ENCODE measurements around the gene BMPR1B. TPM values are rescaled to one million over a fixed set of nuclear protein-coding genes. Genes with fewer than 3 reads are reported as not detected.

The BMPR1B gene
- total RNA-seq, 2 donors from 2014 or later, result 8.9 to 13.9 TPM

GRCh38 chr4:94933799-94934198 lies 176.0 kb downstream of the BMPR1B start:
- DNase-seq (ENCODE audit: low spot score), result no peak
- intact Hi-C loops (cut with DNase I), result no loop called here

GRCh38 chr4:94934201-94934600 lies 176.4 kb downstream of the BMPR1B start:
- intact Hi-C loops (cut with DNase I), result no loop called here
- no peak for DNase-seq (ENCODE audit: low spot score)

GRCh38 chr4:94934864-94935263 lies 177.1 kb downstream of the BMPR1B start:
- intact Hi-C loops (cut with DNase I), result no loop called here
- DNase-seq (ENCODE audit: low spot score), result no peak

GRCh38 chr4:94936854-94937253 lies 179.1 kb downstream of the BMPR1B start:
- no peak for DNase-seq (ENCODE audit: low spot score)
- intact Hi-C loops (cut with DNase I), result no loop called here

- intact Hi-C loops (cut with DNase I), result no loop called here
These were observed 182.2 kb downstream of the BMPR1B start for GRCh38 chr4:94939791-94940519.

GRCh38 chr4:94940520-94940908 lies 182.8 kb downstream of the BMPR1B start:
- DNase-seq (ENCODE audit: low spot score), result no peak
- intact Hi-C loops (cut with DNase I), result no loop called here

More at GRCh38 chr4:94939791-94940519, 182.2 kb downstream of the BMPR1B start:
- no peak for DNase-seq (ENCODE audit: low spot score)

GRCh38 chr4:94941706-94942105 lies 184.0 kb downstream of the BMPR1B start:
- no peak for DNase-seq (ENCODE audit: low spot score)
- intact Hi-C loops (cut with DNase I), result no loop called here

- intact Hi-C loops (cut with DNase I), result no loop called here
- DNase-seq (ENCODE audit: low spot score), result no peak
These were observed 187.0 kb downstream of the BMPR1B start for GRCh38 chr4:94944726-94945125.

- intact Hi-C loops (cut with DNase I), result no loop called here
These were observed 189.9 kb downstream of the BMPR1B start for GRCh38 chr4:94947681-94948108.

GRCh38 chr4:94954251-94954650 lies 196.5 kb downstream of the BMPR1B start:
- intact Hi-C loops (cut with DNase I), result no loop called here
- no peak for DNase-seq (ENCODE audit: low spot score)

More at GRCh38 chr4:94947681-94948108, 189.9 kb downstream of the BMPR1B start:
- no peak for DNase-seq (ENCODE audit: low spot score)

GRCh38 chr4:94957030-94957429 lies 199.3 kb downstream of the BMPR1B start:
- no peak for DNase-seq (ENCODE audit: low spot score)
- intact Hi-C loops (cut with DNase I), result no loop called here

GRCh38 chr4:94959307-94959706 lies 201.6 kb downstream of the BMPR1B start:
- DNase-seq (ENCODE audit: low spot score), result no peak
- intact Hi-C loops (cut with DNase I), result no loop called here

- no peak for DNase-seq (ENCODE audit: low spot score)
- intact Hi-C loops (cut with DNase I), result no loop called here
These were observed 203.0 kb downstream of the BMPR1B start for GRCh38 chr4:94960708-94961107.

GRCh38 chr4:94961420-94961819 lies 203.7 kb downstream of the BMPR1B start:
- intact Hi-C loops (cut with DNase I), result no loop called here
- no peak for DNase-seq (ENCODE audit: low spot score)

- intact Hi-C loops (cut with DNase I), result no loop called here
- DNase-seq (ENCODE audit: low spot score), result no peak
These were observed 204.7 kb downstream of the BMPR1B start for GRCh38 chr4:94962484-94962883.

GRCh38 chr4:94965852-94966251 lies 208.1 kb downstream of the BMPR1B start:
- DNase-seq (ENCODE audit: low spot score), result no peak
- intact Hi-C loops (cut with DNase I), result no loop called here

GRCh38 chr4:94968493-94968892 lies 210.7 kb downstream of the BMPR1B start:
- intact Hi-C loops (cut with DNase I), result no loop called here
- no peak for DNase-seq (ENCODE audit: low spot score)

- intact Hi-C loops (cut with DNase I), result no loop called here
- DNase-seq (ENCODE audit: low spot score), result no peak
These were observed 212.9 kb downstream of the BMPR1B start for GRCh38 chr4:94970650-94971049.

GRCh38 chr4:94974773-94975172 lies 217.0 kb downstream of the BMPR1B start:
- DNase-seq (ENCODE audit: low spot score), result no peak
- intact Hi-C loops (cut with DNase I), result no loop called here

- intact Hi-C loops (cut with DNase I), result no loop called here
- no peak for DNase-seq (ENCODE audit: low spot score)
These were observed 218.7 kb downstream of the BMPR1B start for GRCh38 chr4:94976371-94977011.

- intact Hi-C loops (cut with DNase I), result no loop called here
These were observed 221.1 kb downstream of the BMPR1B start for GRCh38 chr4:94978904-94979303.

More at GRCh38 chr4:94978904-94979303, 221.1 kb downstream of the BMPR1B start:
- no peak for DNase-seq (ENCODE audit: low spot score)
